IPS-20b (cell line): ENCODE data around the gene CCDC116.

Experiments used
- H3K27ac ChIP-seq: one replicate; pipeline ENCODE4 v1.5.1; 2013; ENCODE audit warnings: low read length
- H3K27me3 ChIP-seq: 2 replicates; pipeline ENCODE4 v1.6.1; 2013; ENCODE audit warnings: mild to moderate bottlenecking, low read length, inconsistent platforms; ENCODE audit not compliant: insufficient read depth
- H3K36me3 ChIP-seq: 2 replicates; pipeline ENCODE4 v1.6.1; 2013; ENCODE audit warnings: low read depth, mild to moderate bottlenecking, inconsistent platforms, low read length, moderate library complexity; ENCODE audit not compliant: insufficient read depth
- H3K4me1 ChIP-seq: 2 replicates; pipeline ENCODE4 v1.6.1; 2013; ENCODE audit warnings: mild to moderate bottlenecking, control low read depth, inconsistent platforms, low read length, moderate library complexity; ENCODE audit not compliant: insufficient read depth
- H3K4me3 ChIP-seq: 2 replicates; pipeline ENCODE4 v1.5.1; 2013; ENCODE audit warnings: mild to moderate bottlenecking, low read length, inconsistent platforms
- H3K9ac ChIP-seq: 2 replicates; pipeline ENCODE4 v1.6.1; 2013; ENCODE audit warnings: low read depth, mild to moderate bottlenecking, inconsistent platforms, low read length, moderate library complexity
- H3K9me3 ChIP-seq: 2 replicates; pipeline ENCODE4 v1.6.1; 2013; ENCODE audit warnings: mild to moderate bottlenecking, low read depth, low read length, inconsistent platforms; ENCODE audit not compliant: insufficient read depth

The CCDC116 gene

DNA sequence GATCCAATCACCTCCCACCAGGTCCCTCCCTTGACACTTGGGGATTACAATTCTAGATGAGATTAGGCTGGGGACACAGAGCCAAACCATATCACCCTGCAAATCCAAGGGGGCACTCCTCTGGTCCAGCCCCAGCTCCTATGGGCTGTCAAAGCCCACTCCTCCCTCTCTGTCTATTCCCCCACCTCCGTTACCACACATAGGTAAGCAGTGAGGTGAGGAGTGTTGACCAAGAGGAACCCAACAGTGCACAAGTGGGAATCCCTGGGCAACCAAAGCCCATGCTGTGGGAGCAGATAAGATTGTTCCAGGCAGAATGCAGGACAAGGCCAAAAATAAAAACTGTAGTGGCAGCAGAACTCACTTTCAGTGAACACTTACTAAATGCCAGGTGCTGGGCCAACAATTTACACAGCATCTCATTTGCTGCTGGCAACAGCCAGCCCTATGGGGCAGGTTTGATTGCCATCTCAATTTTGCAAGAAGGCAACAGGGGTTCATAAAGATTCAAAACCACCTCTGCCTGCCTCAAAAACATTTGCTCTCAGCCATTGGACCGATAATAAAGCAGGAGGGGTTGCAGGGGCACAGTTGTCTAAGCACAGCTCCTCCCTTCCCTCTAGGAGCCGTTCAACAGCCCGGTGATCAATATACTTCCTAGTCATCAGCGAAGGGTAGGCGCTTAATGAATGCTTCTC, 18.4 kb downstream of the CCDC116 start:
- H3K36me3 ChIP-seq, result peaks cover 28% of the 10 kb centered on the region
- peaks cover 6% of the 10 kb centered on the region; the same call in 1 of the 2 replicates for H3K4me1 ChIP-seq
- no peaks in the 10 kb centered on the region for H3K27me3 ChIP-seq

DNA sequence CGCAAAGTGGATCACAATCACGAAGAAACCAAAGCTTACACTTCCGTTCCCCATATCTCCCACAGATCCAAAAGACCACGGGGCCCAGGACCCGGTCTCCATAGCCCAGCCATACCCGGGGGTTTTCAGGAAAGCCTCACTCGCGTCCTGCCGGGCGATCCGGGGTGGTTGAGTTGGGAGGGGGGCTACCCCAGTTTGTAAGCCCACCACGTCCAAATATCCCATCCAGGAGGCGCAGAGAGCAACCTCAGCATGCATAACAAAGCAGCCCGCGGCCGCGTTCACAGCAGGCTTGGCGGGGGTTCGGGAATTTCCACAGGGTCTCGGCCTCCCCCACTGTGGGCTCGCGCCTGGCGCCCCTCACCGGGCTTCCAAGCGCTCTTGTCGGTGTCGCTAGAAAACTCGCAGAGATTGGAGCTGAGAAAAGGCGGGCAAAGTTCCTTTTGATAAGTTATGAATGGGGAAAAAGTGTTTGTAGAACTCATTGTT, 19.0 kb downstream of the CCDC116 start:
- Histone ChIP-seq H3K4me3 (peak overlapping the region; percentile 87), H3K36me3 (peaks cover 24% of the 10 kb centered on the region), H3K9me3 (no peaks in the 10 kb centered on the region), H3K9ac (peak overlapping the region; percentile 92), H3K27me3 (no peaks in the 10 kb centered on the region), H3K27ac (peak overlapping the region; percentile 57), H3K4me1 (peaks cover 7% of the 10 kb centered on the region; the same call in 1 of the 2 replicates)

More for the DNA sequence above, 18.4 kb downstream of the CCDC116 start:
- peak overlapping the region; percentile 87 for H3K4me3 ChIP-seq
- H3K27ac ChIP-seq, result peak overlapping the region; percentile 57
- H3K9ac ChIP-seq, result peak overlapping the region; percentile 92
- H3K9me3 ChIP-seq, result no peaks in the 10 kb centered on the region

DNA sequence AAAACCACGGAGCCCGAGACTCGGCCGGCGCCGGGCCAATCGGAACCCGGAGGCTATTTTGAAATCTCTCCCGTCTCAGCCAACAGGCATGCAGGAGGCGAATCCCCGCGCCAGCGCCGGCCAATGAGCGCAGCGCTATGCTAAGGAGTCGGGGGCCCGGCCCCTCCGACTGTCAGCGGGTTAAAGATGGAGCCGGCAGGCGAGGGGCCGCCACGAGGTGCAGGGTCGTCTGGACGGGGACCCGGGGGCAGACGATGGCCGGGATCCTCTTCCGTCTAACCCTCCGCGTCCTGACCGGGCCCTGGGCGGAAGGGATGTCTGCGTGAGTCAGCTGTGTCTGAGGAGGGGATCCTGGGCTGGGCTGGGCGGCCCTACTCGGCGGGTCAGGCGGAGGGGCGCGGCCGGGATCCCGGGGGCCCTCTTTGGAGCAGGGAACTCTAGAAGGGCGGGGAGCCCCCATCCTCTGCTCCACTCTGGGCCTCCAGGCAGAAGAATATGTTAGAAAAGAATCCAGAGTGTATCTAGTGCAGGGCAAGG, 19.5 kb downstream of the CCDC116 start:
- H3K27ac ChIP-seq, result peak overlapping the region; percentile 78
- peaks cover 11% of the 10 kb centered on the region; the same call in 1 of the 2 replicates for H3K4me1 ChIP-seq
- H3K9ac ChIP-seq, result peak overlapping the region; percentile 92; the same call in 1 of the 2 replicates
- peak overlapping the region; percentile 87 for H3K4me3 ChIP-seq
- no peaks in the 10 kb centered on the region for H3K27me3 ChIP-seq
- no peaks in the 10 kb centered on the region for H3K9me3 ChIP-seq
- peaks cover 24% of the 10 kb centered on the region for H3K36me3 ChIP-seq

DNA sequence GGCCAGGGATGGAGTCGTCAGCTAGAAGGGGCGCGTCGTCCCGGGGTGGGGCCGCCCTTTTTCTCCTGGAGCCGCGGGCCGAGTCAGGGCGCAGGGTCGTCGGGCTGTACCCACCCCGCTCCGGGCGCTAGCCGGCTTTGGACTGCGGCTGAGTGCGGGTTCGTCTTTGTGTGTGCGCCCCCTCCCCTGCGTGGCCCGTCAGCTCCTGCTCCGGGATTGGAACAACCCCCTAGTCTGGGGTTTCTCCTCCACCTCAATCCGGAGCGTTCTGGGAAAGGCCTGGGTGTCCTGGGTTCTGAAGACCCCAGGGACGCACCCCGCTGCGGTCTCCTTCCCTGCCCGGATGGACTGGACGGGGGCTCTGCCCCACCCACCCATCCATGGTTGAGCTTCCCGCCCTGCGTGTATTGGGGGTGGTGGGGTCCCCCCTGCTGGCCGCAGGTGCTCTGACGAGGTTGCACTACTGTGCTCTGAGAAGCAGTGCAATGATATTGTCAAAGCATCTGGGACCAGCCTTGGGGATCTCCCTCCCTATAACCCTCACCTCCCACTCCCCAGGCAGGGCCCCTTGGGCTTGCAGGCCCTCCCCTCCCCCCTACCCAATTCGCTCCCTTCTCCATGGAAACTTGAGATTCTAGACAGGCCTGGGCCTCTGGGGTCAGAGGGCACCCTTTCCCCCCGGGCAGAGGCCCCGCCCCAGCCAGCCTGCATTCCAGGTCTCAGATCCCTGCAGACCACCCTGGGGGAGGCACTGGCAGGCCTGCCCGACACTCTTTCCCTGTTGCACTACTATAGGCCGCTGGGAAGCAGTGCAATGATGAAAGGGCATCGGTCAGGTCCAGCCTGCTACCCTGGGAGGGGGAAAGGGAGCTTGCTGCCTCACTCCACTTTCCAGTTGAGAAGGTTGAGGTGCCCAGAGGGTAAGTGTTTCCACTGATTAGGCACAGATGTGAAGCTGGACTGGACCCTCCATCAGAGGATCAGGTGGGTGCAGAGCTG, 20.3 kb downstream of the CCDC116 start:
- Histone ChIP-seq H3K9me3 (no peaks in the 10 kb centered on the region), H3K27ac (peak overlapping the region; percentile 78), H3K9ac (peak overlapping the region; percentile 92), H3K4me3 (peak overlapping the region; percentile 87), H3K4me1 (peaks cover 11% of the 10 kb centered on the region; the same call in 1 of the 2 replicates), H3K27me3 (no peaks in the 10 kb centered on the region), H3K36me3 (peaks cover 24% of the 10 kb centered on the region)

DNA sequence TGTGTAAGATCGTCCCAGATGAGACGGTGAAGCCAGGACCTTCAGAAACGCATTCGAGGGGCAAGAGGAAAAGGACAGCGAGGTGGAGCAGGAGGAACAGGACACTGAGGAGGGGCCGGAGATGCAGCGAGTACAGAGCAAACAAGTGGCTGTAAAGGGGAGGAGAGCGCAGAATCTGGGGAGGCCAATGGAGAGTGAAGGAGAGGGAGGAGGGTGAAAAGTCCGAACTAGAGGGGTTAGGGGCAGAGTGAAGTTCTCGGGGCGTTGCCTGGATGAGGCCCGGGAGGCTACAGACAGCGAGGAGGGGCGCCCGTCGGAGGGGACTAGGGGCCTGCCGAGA, 24.4 kb downstream of the CCDC116 start:
- Histone ChIP-seq H3K9ac (peak overlapping the region; percentile 54; the same call in 1 of the 2 replicates), H3K4me3 (peak overlapping the region; percentile 52; the same call in 1 of the 2 replicates)

DNA sequence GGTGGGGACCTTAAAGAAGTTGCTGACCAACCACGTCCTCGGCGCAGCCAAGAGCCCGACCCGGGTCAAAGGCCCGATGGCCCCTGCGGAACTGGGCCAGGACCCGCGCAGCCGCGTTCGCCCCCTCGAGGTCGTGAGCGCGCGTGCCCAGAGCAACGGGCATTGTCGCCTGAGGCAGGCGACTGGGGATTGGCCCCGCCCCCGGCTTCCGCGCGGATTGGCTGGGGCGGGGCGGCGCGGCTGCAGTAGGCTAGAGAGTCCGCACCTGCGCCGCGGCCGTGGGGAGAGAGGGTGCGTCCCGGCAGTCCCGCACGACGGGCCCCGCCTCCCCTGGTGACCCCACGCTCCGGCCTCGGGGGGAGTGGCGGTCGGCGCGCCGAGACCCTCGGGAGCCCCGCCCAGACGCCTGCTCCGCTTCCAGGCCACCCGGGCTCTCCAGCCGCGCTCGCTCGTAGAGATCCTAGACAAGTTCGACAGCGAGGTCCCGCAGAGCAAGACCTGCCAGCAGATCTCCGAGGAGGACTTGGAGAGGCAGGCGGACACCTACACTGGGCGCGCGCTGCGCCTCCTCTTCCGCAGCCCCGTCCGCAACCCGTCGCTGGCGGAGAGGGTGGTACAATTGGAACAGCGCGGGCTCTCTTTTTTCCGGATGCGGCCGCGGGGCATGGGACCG, 24.9 kb downstream of the CCDC116 start:
- peak overlapping the region; percentile 68 for H3K9ac ChIP-seq
- no peak overlapping the region for H3K27ac ChIP-seq

More for the DNA sequence above, 24.4 kb downstream of the CCDC116 start:
- Histone ChIP-seq H3K27ac (no peak overlapping the region), H3K27me3 (peaks cover 16% of the 10 kb centered on the region; the same call in 1 of the 2 replicates), H3K9me3 (no peaks in the 10 kb centered on the region), H3K4me1 (peaks cover 8% of the 10 kb centered on the region; the same call in 1 of the 2 replicates), H3K36me3 (peaks cover 19% of the 10 kb centered on the region)

DNA sequence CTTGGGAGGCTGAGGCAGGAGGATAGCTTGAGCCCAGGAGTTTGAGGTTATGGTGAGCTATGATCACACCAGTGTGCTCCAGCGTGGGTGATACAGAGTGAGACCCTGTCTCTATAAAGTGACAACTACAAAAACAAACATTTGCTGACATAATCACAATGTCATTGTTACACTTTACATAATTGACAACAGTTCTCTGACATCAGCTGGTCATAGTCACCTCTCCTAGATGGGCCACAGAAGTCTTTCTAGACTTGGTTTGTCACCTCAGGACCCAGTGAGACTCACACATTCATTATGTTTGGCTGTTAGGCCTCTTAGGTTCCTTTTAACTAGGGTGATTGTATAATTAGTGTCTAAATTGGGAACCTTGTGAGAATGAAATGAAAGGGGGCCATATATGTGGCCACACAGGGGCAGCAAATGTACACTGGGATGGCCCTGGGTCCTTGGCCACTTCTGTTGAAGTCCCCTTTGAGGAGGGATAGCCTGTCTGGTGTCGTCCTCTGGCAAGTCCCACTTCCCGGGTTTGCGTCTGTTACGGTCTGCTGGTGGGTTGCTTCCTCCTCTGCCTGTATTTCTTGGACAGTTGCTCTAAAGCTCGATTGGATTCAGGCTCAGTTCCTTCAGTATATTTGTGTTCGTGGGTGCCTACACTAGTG, 27.4 kb downstream of the CCDC116 start:
- H3K9ac ChIP-seq, result no peak overlapping the region
- no peaks in the 10 kb centered on the region for H3K9me3 ChIP-seq
- H3K4me1 ChIP-seq, result peaks cover 8% of the 10 kb centered on the region; the same call in 1 of the 2 replicates
- H3K27me3 ChIP-seq, result peaks cover 16% of the 10 kb centered on the region; the same call in 1 of the 2 replicates
- H3K4me3 ChIP-seq, result no peak overlapping the region
- H3K36me3 ChIP-seq, result peaks cover 1% of the 10 kb centered on the region
- no peak overlapping the region for H3K27ac ChIP-seq

More for the DNA sequence above, 24.9 kb downstream of the CCDC116 start:
- Histone ChIP-seq H3K9me3 (no peaks in the 10 kb centered on the region), H3K36me3 (peaks cover 19% of the 10 kb centered on the region), H3K4me3 (peak overlapping the region; percentile 52; the same call in 1 of the 2 replicates), H3K4me1 (peaks cover 8% of the 10 kb centered on the region; the same call in 1 of the 2 replicates), H3K27me3 (peaks cover 16% of the 10 kb centered on the region; the same call in 1 of the 2 replicates)

DNA sequence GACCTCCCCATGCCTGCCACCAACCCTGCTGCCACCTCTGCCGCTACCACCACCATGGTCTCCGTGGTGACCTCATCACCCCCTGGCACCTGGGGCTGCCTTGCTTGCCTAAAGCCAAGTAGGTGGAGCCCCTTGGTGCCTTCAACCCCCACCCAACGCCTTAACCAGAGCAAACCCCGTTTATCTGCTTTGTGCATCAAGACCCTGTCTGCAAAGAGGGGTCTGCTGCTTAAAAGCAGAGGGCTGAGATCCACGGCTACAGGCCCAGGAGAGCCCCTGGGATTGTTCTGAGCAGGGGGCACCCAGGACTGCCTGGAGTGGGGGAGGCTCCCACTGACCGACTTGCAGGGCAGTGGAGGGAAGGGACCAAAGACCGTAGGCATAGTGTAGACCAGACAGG, 28.3 kb downstream of the CCDC116 start:
- peaks cover 8% of the 10 kb centered on the region; the same call in 1 of the 2 replicates for H3K4me1 ChIP-seq
- H3K36me3 ChIP-seq, result no peaks in the 10 kb centered on the region
- H3K27me3 ChIP-seq, result peaks cover 16% of the 10 kb centered on the region; the same call in 1 of the 2 replicates

DNA sequence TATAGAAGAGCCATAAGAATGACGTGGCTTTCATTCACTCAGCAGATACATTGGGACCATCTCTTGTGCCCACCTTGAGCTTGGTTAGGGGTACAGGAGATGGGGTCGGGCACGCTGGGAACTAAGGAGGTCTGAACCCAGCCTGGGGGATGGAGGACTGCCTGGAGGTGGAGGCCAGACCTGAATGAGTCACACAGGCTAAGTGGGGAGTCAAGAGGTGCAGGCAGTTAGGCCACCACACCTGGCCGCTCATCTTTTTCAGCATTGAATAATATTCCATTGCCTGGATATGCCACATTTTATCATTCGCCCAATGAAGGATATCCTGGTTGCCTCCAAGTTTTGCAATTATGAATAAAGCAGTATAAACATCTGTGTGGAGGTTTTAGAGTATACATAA, 29.4 kb downstream of the CCDC116 start:
- H3K9ac ChIP-seq, result no peak overlapping the region
- peaks cover 3% of the 10 kb centered on the region; the same call in 1 of the 2 replicates for H3K4me1 ChIP-seq
- no peak overlapping the region for H3K4me3 ChIP-seq
- peaks cover 16% of the 10 kb centered on the region; the same call in 1 of the 2 replicates for H3K27me3 ChIP-seq
- no peaks in the 10 kb centered on the region for H3K9me3 ChIP-seq
- H3K36me3 ChIP-seq, result no peaks in the 10 kb centered on the region
- H3K27ac ChIP-seq, result no peak overlapping the region

More for the DNA sequence above, 28.3 kb downstream of the CCDC116 start:
- Histone ChIP-seq H3K4me3 (no peak overlapping the region), H3K9ac (no peak overlapping the region), H3K27ac (no peak overlapping the region), H3K9me3 (no peaks in the 10 kb centered on the region)

DNA sequence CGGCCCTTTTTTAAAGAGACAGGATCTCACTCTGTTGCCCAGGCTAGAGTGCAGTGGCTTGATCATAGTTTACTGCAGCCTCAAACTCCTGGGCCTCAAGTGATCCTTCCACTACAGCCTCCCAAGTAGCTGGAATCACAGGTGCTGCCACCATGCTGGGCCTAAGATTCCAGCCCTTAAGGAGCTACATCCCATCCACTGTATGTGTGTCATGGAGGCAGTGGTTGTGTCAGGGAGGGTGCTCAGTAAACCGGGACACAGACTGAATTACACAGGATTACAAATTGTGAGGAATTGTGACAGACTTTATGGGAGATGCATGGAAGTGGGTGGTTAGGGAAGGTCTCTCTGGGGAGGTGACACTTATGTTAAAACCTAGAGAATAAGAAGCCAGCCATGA, 31.2 kb downstream of the CCDC116 start:
- Histone ChIP-seq H3K9ac (no peak overlapping the region), H3K36me3 (no peaks in the 10 kb centered on the region), H3K4me3 (no peak overlapping the region), H3K27ac (no peak overlapping the region), H3K4me1 (no peaks in the 10 kb centered on the region), H3K27me3 (peaks cover 16% of the 10 kb centered on the region; the same call in 1 of the 2 replicates), H3K9me3 (no peaks in the 10 kb centered on the region)
